Vein endothelial cell (primary cell): ENCODE results near the gene ZBTB32. TPM values are rescaled to one million over a fixed set of nuclear protein-coding genes. Genes with fewer than 3 reads are reported as not detected.

Experiments
- total RNA-seq: library from RNA; depleted of rRNA; stranded (reverse); fragments of >200 nt; gene quantifications from 2 replicates; pipeline ENCODE4 v1.2.3, GENCODE V29; 2012

Gene ZBTB32, protein sequence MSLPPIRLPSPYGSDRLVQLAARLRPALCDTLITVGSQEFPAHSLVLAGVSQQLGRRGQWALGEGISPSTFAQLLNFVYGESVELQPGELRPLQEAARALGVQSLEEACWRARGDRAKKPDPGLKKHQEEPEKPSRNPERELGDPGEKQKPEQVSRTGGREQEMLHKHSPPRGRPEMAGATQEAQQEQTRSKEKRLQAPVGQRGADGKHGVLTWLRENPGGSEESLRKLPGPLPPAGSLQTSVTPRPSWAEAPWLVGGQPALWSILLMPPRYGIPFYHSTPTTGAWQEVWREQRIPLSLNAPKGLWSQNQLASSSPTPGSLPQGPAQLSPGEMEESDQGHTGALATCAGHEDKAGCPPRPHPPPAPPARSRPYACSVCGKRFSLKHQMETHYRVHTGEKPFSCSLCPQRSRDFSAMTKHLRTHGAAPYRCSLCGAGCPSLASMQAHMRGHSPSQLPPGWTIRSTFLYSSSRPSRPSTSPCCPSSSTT
- not detected in 2 replicates for total RNA-seq

DNA sequence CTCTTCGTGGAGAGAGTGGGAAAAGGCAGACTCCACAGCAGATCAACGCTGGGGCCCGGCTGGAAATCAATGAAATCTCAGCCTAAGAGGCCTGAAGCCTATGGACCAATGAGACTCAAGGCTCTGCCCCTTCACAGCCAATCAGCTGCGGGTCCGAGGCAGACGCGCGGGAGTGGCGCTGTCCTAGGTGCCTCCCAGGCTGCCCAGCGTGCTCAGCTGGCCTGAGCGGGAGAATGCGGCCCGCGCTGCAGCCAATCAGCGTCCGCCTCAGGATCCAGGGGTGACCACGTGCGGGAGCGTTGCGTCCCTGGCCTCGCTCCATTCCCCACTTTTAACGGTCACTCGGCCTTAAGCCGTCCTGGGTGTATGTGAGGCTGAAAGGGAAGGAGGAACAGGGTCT is at the start of gene ZBTB32:
ZBTB32 (plus strand) TSS at position 341 of the 400 bp plus-strand sequence. CDS start 10,069 bp downstream, outside the sequence.

DNA sequence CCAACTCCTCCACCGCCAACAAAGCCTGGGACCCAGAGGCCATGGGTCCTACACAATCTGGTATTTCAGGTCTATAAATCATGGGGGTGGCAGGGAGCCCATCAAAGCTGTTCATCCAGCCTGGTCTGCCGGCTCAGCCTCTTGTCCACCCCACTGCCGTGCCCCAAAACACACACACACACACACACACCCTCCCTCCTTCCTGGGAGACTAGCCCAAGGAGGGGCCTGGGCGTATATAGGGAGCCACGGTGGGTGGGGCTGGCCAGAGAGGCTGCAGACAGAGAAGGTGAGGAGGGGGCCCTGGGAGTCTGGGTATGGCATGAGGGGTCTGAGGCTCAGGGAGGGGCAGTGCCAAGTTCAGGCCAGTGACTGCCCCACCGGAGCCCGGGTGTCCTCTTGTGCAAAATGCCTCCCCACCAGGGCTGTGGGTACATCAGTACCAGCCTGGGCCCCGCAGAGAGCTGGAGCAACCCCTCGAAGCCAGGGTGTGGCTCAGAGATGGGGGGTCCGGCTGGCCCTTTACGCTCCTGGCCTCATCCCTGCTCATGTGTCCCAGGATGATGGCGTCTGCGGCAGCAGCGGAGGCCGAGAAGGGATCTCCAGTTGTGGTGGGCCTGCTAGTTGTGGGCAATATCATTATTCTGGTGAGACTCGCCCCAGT is 38.0 kb upstream of the ZBTB32 start, which contains the start of gene UPK1A:
UPK1A (plus strand) TSS at position 267 of the 663 bp plus-strand sequence; CDS start at position 563, 296 bp downstream.

DNA sequence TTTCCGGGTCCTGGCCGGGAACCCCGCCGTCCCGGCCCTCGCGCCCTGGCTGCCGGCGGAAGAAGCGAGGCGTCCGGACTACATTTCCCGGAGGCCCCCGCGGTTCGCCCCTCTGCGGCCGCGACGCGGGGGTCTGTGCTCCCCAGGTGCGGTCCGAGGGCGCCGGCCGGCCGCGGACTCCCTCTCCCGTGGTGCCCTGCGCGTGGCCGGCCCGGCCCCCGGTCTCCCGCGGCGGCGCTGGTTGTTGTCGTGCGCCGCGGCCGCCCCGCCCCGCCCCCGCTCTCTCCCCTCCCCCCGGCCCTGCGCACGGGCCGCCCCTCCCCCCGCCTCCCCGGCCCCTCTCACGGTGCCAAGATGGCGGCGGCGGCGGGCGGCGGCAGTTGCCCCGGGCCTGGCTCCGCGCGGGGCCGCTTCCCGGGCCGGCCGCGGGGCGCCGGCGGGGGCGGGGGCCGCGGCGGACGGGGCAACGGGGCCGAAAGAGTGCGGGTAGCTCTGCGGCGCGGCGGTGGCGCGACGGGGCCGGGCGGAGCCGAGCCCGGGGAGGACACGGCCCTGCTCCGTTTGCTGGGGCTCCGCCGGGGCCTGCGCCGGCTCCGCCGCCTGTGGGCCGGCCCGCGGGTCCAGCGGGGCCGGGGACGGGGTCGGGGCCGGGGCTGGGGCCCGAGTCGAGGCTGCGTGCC is 13.4 kb downstream of the ZBTB32 start, which contains the start of gene KMT2B:
KMT2B (plus strand) TSS at position 339 of the 680 bp plus-strand sequence; CDS start at position 355, 16 bp downstream.

DNA sequence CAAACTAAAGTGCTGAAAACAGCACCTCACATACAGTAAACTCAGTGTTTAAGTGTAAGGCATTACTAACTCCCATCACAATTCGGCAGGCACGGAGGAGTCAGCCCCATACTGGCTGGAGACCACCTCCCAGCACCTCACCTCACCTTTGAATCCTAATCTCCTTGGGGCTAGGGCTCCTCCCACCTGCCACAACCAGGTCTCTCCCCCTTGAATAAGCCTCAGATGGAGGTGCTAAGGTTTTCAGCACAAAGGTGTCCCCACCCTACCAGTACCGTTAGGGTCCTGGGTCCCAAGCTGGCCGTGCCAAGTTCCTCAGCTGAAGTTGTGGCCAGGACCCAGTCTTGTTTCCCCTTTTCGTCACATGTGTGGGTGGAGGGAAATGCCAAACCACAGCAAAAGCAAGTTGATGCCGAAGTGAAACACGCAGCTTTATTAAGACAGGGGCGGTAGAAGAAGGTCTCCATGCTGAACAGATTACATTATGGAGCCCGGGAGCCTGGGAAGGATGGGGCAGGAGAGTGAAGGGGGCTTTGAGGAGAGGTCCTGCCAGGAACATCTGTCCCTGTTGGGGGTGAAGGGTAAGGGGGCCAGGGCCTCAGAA is 37.9 kb downstream of the ZBTB32 start, which contains the start of gene IGFLR1:
IGFLR1 (minus strand) TSS at position 332 of the 604 bp plus-strand sequence. CDS start 1,272 bp downstream, outside the sequence.

DNA sequence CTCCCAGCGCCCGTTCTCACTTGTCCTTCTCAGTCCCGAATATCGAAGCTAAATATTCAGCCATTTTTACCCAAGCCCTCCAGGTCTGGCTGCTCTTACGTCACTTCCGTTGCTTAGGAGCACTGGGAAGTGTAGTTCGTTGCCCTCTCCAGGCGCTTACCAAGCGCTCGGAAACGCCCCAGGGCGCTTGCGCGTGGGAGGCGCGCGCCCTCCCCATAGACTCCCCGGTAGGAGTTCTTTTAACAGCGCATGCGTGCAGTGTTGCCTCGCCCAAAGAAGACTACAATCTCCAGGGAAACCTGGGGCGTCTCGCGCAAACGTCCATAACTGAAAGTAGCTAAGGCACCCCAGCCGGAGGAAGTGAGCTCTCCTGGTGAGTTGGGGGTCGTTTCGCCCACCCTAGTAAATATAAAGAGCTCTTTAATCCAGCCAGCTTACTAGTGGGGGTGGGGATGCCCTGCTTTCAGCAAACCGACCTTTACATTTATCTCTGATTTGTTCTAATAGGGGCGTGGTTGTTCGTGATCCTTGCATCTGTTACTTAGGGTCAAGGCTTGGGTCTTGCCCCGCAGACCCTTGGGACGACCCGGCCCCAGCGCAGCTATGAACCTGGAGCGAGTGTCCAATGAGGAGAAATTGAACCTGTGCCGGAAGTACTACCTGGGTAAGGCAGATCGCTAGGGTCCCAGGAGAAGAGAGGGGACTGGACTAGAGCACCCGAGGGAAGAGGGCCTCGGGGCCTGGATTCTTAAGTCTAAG is 41.1 kb downstream of the ZBTB32 start, which contains the start of the genes PSENEN and U2AF1L4:
PSENEN (plus strand) TSS at position 324 of the 759 bp plus-strand sequence; CDS start at position 604, 280 bp downstream.
U2AF1L4 (minus strand) TSS at position 91 of the 759 bp plus-strand sequence; CDS start at position 64, 27 bp downstream.

DNA sequence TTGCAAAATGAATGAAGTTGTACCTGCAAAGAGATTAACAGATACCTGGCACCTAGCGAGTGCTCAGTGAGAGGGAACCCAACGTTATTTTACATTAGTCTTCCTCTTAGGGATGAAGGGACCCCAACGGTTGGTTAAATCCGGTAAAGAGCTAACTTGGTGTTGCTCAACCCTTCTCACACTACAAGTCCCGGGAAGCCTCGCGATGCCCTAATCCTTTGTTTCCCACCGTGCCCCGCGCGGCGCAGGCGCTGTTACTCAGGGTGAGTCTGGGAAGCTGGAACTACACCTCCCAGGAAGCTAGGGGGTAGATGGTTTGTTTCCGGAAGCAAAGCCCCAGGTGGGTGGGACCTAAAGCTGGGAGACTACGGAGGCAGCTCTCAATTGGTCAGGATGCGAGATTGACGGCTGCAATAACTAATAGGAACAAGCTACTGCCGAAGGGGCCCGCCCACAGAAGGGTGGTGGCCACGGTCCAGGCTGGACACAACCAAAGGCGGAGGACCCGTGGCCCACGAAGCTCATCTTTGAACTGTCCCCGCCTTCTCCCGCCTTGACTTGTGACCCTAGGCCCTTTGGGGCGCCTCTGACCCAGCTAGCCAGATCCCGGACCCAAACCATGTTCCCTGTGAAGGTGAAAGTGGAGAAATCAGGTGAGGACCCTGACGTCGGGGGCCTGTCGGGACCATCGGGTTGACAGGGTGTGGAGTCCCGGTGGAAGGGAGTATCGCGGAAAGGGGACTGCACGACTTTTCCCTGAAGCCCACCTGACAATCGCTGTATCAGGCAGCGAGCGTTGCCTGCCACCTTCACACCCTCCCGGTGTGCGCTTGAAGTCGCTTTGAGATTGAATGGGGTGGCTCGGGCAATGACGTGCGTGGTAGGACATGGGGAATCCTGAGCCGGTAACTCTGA is 44.0 kb downstream of the ZBTB32 start, which contains the start of gene LIN37:
LIN37 (plus strand) TSS at position 471 of the 915 bp plus-strand sequence; CDS start at position 620, 149 bp downstream.

DNA sequence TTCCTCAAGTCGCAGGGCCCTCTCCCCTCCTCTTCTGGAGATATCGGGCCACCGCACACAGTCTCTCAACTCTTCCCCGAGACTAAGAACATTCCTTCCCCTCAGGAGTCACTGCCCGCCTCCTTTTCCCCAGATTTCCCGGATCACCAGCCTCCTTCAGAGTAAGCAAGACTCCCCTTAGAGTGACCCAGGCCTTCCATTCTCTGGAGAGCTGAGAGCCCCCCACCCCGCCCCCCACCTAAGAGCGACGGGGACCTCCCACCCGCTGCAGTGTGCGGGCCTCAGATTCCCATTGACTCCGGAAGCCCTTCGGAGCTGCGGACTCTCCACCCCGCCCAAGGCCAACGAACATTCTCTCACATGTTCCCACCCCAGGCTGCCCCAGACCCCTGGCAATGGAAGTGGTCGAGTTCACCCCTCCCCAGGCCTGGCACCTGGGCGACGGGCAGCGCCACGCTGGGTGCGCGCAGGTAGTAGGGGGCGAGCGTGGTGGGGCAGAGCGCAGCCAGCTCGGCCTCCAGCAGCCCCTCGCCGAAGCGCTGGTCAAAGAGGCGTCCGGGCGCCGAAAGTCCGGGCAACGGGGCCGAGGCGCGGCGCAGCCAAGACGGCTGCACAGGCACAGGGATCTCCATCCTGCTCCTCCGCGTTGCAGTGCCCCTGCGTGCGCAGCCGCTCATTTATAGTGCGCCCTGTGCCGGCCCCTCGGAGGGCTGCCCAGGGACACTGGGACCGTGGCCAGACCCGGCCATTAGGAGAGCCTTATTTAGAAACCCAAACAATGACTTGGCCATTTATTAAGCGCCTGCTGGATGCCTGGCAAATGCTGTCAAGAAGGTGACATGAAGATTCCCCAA is 52.2 kb downstream of the ZBTB32 start, which contains the start of gene HSPB6:
HSPB6 (minus strand) TSS at position 653 of the 854 bp plus-strand sequence; CDS start at position 632, 21 bp downstream.

DNA sequence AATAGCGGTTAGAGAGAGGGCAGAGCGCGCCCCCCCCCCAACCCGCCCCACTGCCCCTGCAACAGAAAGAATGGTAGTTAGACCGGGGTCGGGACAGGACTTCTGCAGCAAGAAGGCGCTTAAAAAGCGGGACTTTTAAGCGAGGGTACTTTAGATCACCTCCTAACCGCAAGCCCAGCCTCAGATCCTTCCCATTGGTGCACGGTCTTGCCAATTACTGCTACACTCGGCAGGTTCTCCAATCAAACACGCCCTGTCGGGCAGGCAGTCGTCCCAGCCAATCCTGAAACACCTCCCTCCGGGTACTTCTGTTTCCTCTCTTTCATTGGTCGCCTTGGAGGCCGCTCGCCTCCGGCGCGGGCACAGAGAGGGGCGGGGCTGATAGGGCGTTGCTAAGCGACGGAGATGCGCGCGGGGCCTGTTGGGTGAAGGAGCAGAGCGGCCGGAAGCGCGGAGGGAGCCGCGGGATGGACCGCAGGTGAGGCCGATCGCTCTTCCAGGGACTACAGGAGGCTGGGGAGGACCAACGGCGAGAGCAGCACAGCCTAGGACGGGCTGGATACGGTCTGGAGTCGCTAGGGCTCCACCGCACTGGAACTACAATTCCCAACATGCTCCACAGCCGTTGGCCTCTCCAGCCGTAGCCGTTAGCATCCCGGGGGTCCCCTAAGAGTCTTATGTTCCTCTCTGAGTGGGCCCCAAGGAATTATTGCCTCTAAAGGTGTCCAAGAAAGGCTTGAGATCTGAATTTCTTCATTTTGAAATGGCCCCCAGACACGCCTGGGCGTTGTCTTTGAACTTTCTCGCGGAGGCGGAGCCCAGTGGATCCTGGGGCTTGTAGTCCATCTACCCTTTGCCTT is 53.6 kb downstream of the ZBTB32 start, which contains the start of gene PROSER3:
PROSER3 (plus strand) TSS at position 428 of the 860 bp plus-strand sequence; CDS start at position 468, 40 bp downstream.

Other genes with a start within 250 kb of the ZBTB32 start
- gene KRTDAP, start 214.1 kb upstream of the ZBTB32 start, total RNA-seq = not detected in 2 replicates
- gene DMKN, start 190.9 kb upstream of the ZBTB32 start, total RNA-seq = not detected in 2 replicates
- gene SBSN, start 176.2 kb upstream of the ZBTB32 start, total RNA-seq = not detected in 2 replicates
- not detected in 2 replicates for gene GAPDHS, start 171.1 kb upstream of the ZBTB32 start, total RNA-seq
- 58.0 and 58.8 TPM in 2 replicates for gene TMEM147, start 158.9 kb upstream of the ZBTB32 start, total RNA-seq
- not detected in 2 replicates for gene ATP4A, start 140.9 kb upstream of the ZBTB32 start, total RNA-seq
- gene PMIS2, start 118.4 kb upstream of the ZBTB32 start, total RNA-seq = not detected in 2 replicates
- 8.5 and 9.1 TPM in 2 replicates for gene HAUS5, start 91.8 kb upstream of the ZBTB32 start, total RNA-seq
- 49.6 and 56.5 TPM in 2 replicates for gene RBM42, start 75.5 kb upstream of the ZBTB32 start, total RNA-seq
- 0.29 and 0.65 TPM in 2 replicates for gene ETV2, start 62.8 kb upstream of the ZBTB32 start, total RNA-seq
- 214 and 293 TPM in 2 replicates for gene COX6B1, start 56.2 kb upstream of the ZBTB32 start, total RNA-seq
- gene UPK1A, start 38.0 kb upstream of the ZBTB32 start, total RNA-seq = not detected in 2 replicates
- gene KMT2B, start 13.4 kb downstream of the ZBTB32 start, total RNA-seq = 8.5 and 9.4 TPM in 2 replicates
- gene IGFLR1, start 37.9 kb downstream of the ZBTB32 start, total RNA-seq = 0.76 and 0.98 TPM in 2 replicates
- gene U2AF1L4, start 40.9 kb downstream of the ZBTB32 start, total RNA-seq = 2.3 and 2.8 TPM in 2 replicates
- 14.8 and 15.7 TPM in 2 replicates for gene PSENEN, start 41.1 kb downstream of the ZBTB32 start, total RNA-seq
- gene LIN37, start 44.0 kb downstream of the ZBTB32 start, total RNA-seq = 12.1 and 16.7 TPM in 2 replicates
- 0.38 and 0.65 TPM in 2 replicates for gene HSPB6, start 52.5 kb downstream of the ZBTB32 start, total RNA-seq
- 7.2 and 7.3 TPM in 2 replicates for gene PROSER3, start 53.6 kb downstream of the ZBTB32 start, total RNA-seq
- 3.3 and 3.7 TPM in 2 replicates for gene ARHGAP33, start 71.0 kb downstream of the ZBTB32 start, total RNA-seq
- not detected in 2 replicates for gene PRODH2, start 108.3 kb downstream of the ZBTB32 start, total RNA-seq
- not detected in 2 replicates for gene NPHS1, start 147.9 kb downstream of the ZBTB32 start, total RNA-seq
- gene KIRREL2, start 152.4 kb downstream of the ZBTB32 start, total RNA-seq = not detected in 2 replicates
- 4.2 and 4.6 TPM in 2 replicates for gene APLP1, start 164.0 kb downstream of the ZBTB32 start, total RNA-seq
- 2.9 and 5.5 TPM in 2 replicates for gene NFKBID, start 196.0 kb downstream of the ZBTB32 start, total RNA-seq
- not detected in 2 replicates for gene HCST, start 198.0 kb downstream of the ZBTB32 start, total RNA-seq
- not detected in 2 replicates for gene TYROBP, start 203.7 kb downstream of the ZBTB32 start, total RNA-seq
- 9.6 and 11.1 TPM in 2 replicates for gene LRFN3, start 231.8 kb downstream of the ZBTB32 start, total RNA-seq